Occipital lobe (tissue), 2 donors: ENCODE measurements around the gene CDX2. TPM values are rescaled to one million over a fixed set of nuclear protein-coding genes. Genes with fewer than 3 reads are reported as not detected.

ENCODE experiments used
- DNase-seq: peaks from one replicate; lab custom pipeline; 2025; lab: John Stamatoyannopoulos, UW
- total RNA-seq: library from RNA; depleted of rRNA; stranded (reverse); fragments of >200 nt; gene quantifications from one replicate; pipeline ENCODE4 v1.2.3, GENCODE V29; 2014

CDX2 gene
- total RNA-seq, 1 donor from 2014 or later: not detected

DNA sequence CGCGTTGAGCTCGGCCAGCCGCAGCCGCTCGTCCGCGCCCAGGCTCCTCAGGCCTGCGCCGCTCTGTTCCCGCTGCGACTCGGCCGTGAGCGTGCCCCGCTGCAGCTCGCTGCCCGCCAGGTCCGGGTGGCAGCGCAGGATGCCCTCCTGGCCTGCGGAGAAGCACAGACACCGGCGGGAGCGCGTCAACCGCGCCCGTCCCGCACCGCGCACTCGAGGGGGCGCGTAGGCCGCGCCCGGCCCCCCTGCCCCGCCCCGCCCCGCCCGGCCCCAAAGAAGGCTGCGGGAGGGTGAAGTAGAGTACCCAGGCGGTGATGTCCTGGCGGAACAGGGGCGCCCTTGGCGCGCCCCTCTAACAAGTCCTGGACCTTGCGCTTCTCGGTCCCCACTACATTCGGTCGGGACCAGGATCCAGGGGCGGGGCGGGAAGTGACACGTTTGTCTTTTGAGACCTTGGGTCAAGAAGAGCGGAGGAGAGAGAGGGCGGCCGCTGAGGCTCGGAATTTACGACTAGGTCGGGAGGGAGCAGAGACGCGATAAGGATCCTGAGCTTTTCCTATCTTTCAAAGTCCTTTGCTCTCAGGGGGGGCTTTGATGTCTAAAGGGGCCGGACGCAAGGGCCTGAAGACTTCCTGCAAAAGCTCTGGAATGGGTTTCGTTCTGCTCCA lies 9.3 kb upstream of the CDX2 start:
- no peak for DNase-seq

DNA sequence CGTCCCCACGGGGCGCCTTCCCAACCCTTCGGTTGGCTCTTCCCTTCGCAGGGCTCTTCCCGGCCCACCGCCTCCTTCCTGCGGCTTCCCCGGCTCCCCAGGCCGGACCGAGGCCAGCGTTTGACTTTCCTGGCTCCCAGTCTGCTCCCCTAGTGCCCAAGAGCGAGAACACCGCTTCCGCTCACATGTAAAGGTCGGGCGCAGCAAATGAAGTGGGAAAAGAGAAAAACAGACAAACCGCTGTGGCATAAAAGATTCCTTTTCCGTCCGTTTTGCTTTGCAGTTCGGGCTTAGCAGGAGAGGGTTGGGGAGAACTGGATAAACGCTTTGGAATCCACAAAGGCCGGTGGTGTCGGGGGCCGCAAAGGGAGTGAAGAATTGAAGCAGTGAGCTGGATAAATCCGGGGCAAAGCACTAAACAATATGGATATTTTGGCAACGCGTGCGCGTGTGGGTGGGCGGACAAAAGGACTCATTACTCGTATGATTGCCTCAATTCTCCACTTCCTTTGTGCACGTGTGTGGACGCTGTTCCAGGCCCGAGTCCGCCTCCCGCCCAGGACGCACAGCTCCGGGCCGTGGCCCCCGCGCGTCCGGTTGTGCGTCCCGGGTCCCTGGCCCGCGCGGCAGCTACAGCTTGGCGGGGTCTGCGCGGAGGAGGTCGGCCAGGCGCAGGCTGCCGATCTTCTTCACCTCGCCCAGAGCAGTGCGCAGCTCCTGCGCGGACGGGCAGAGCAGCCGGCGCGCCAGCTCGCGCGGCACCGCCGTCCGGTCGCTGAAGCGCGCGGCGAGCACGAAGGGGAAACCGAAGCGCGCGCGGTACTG lies 8.6 kb upstream of the CDX2 start:
- DNase-seq: no peak

- no peak for DNase-seq
These were observed 7.4 kb upstream of the CDX2 start for GRCh38 chr13:27976362-27977091.

GRCh38 chr13:27975564-27976361 lies 6.6 kb upstream of the CDX2 start:
- no peak for DNase-seq

- DNase-seq: no peak
These were observed 5.0 kb upstream of the CDX2 start for GRCh38 chr13:27973961-27974662.

GRCh38 chr13:27973291-27973690 lies 4.2 kb upstream of the CDX2 start:
- DNase-seq: no peak

- DNase-seq: no peak
These were observed 3.3 kb upstream of the CDX2 start for GRCh38 chr13:27972478-27972820.

DNA sequence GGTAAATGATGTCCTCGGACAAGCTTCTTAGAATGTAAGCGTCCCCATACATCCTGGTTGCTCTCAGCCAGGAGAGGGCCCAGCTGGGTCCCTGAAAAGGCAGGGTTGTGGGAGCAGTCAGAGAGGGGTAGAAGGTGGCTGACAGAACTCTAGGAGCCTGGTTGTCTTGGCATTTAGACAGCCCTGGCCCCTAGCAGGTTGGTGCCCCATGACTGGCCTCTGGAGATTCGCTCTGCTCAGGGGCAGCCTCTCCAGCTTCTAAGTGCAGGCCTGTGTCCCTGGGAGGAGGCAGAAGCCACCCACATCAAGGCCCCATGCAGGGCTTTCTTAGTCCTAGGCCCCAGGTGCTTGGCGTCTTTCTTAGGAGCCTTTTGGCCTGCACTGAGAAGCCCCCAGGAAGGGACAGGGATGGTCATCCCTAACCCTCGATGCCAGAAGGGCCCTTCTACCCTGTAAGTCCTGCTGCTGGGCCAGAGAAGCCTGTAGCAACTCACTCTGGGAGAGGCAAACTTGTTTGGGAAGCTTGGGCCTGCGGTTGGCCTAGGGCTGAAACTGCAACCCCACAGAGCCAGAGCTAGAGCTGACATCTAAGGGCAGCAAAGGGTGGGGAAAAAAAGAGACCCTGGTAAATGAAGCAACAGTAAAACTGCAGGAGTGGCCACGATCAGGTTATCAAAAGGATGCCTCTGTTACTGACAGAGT lies 2.8 kb upstream of the CDX2 start:
- DNase-seq: no peak

DNA sequence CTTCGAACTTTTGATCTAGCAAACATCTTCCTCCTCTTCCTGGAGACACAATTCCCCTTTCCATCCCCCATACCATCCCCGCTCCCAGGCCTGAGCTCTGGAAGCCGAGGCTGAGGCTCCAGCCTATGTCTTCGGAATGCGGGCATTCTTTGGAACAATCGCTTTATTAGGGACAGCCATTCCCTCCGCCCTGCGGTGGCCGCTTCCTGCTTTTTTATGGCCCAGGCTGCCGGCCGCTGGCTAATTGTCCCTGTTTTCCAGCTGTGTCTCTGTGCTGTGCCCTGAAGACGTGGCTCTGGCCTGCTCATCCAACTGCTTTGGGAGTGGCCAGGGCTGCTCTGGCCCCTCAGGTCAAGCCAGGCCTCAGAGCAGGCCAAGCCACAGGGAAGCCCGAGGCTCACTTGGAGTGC lies 2.1 kb upstream of the CDX2 start:
- DNase-seq: no peak

- no peak for DNase-seq
These were observed 1.5 kb upstream of the CDX2 start for GRCh38 chr13:27970382-27971235.

GRCh38 chr13:27969866-27970229 lies 733 bp upstream of the CDX2 start:
- DNase-seq: no peak

- DNase-seq: no peak
These were observed 616 bp downstream of the CDX2 start for GRCh38 chr13:27968316-27969081.

GRCh38 chr13:27967736-27968315 lies 1.3 kb downstream of the CDX2 start:
- DNase-seq: no peak

DNA sequence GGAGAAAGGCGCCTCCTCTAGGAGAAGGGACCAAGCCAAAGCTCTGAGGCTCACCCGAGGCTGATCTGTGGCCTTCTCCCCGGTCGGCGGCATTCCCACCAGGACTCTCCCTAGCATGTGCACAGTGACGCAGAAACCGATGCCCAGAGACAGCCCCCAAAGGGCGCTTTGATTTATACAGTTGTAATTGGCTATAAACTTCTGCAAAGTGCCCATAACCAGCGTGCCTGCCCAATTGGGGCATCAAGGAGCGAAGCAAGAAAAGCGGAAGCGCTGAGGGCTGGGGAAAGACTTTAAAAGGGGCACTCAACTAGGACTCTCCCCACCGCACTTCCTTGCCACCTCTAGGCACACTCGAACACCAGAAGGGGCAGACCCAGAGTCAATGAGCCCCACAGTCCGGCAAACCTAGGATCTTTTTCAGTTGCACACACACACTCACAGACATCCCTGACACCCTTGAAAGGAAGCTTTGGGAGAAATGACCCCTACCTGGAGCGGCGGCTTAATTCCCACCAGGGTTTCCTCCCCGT lies 1.8 kb downstream of the CDX2 start:
- DNase-seq: no peak

GRCh38 chr13:27966641-27967202 lies 2.4 kb downstream of the CDX2 start:
- DNase-seq: no peak

GRCh38 chr13:27965740-27966640 lies 3.1 kb downstream of the CDX2 start:
- no peak for DNase-seq

DNA sequence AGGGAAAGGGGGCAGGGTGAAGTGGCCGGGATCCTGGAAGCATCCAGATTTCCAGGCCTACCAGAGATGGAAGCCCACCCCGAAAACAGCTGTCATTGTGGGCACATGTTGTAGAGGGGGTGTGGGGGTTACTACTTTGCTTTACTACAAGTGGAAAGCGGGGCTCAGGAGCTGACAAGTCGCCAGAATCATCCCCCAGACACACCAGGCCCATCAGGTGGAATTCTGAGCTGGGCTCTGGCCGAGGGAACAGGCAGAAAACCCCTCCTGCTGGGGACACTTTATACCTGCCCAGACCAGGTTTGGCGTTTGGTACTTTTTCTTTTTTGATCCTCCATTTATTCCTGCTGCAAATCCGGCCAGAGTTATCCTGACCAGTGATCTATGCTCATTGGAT lies 3.8 kb downstream of the CDX2 start:
- no peak for DNase-seq
